Cerebellar nuclear complex (tissue), 1 donor: ENCODE data around the gene ELOB.

Experiments used
- DNase-seq, 2 experiments: peaks; one replicate each; lab custom pipeline; 2025; lab: John Stamatoyannopoulos, UW

Gene ELOB

DNA sequence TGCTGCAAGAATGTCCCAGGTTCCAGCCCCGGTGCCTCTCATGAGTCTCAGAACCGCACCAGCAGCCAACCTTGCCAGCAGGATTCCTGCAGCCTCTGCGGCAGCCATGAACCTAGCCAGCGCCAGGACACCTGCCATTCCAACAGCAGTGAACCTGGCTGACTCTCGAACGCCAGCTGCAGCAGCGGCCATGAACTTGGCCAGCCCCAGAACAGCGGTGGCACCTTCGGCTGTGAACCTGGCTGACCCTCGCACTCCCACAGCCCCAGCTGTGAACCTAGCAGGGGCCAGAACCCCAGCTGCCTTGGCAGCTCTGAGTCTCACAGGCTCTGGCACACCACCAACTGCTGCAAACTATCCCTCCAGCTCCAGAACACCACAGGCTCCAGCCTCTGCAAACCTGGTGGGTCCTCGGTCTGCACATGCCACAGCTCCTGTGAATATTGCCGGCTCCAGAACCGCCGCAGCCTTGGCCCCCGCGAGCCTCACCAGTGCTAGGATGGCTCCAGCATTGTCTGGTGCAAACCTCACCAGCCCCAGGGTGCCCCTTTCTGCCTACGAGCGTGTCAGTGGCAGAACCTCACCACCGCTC is 9.8 kb downstream of the ELOB start:
- DNase-seq, result no peak

DNA sequence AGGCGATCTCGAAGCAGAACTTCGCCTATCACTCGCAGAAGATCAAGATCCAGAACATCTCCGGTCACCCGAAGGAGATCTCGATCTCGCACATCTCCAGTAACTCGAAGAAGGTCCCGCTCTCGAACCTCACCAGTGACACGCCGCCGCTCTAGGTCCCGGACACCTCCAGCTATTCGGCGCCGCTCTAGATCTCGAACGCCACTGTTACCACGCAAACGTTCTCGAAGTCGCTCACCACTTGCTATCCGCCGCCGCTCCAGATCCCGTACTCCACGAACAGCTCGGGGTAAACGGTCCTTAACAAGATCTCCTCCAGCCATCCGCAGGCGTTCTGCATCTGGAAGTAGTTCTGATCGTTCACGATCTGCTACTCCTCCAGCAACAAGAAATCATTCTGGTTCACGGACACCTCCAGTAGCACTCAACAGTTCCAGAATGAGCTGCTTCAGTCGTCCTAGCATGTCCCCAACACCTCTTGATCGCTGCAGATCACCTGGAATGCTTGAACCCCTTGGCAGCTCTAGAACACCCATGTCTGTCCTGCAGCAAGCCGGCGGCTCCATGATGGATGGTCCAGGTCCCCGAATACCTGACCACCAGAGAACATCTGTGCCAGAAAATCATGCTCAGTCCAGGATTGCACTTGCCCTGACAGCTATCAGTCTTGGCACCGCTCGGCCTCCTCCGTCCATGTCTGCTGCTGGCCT is 10.5 kb downstream of the ELOB start:
- DNase-seq, result no peak

- no peak for DNase-seq
These were observed 11.3 kb downstream of the ELOB start for GRCh38 chr16:2765462-2766404.

- DNase-seq, result no peak
These were observed 12.4 kb downstream of the ELOB start for GRCh38 chr16:2764718-2765117.

DNA sequence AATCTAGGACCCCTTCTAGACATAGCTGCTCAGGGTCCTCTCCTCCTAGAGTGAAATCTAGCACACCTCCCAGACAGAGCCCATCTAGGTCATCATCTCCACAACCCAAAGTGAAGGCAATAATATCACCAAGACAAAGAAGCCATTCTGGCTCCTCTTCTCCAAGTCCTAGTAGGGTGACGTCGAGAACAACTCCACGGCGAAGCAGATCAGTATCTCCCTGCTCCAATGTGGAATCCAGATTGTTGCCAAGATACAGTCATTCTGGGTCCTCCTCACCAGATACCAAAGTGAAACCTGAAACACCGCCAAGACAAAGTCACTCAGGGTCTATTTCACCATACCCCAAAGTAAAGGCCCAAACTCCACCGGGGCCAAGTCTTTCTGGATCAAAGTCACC is 13.9 kb downstream of the ELOB start:
- no peak for DNase-seq

DNA sequence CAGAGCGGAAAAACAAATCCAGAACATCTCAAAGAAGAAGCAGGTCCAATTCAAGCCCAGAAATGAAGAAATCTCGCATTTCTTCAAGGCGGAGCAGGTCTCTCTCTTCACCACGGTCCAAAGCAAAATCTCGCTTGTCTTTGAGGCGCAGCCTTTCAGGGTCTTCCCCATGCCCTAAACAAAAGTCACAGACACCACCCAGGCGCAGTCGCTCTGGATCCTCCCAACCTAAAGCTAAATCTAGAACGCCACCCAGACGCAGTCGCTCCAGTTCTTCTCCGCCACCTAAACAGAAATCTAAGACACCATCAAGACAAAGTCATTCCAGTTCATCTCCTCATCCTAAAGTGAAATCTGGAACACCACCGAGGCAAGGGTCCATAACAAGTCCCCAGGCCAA is 14.4 kb downstream of the ELOB start:
- no peak for DNase-seq

GRCh38 chr16:2761886-2762583 is 15.0 kb downstream of the ELOB start:
- no peak for DNase-seq

DNA sequence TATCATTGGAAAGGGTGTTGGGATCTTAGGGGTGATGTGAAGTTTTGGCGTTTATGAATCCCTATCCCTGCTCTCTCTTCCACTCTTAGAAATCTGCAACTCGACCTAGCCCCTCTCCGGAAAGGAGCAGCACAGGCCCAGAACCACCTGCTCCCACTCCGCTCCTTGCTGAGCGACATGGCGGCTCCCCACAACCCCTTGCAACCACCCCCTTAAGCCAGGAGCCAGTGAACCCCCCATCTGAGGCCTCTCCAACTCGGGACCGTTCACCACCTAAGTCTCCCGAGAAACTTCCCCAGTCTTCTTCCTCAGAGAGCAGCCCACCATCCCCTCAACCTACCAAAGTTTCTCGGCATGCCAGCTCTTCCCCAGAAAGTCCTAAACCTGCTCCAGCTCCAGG is 15.6 kb downstream of the ELOB start:
- no peak for DNase-seq

DNA sequence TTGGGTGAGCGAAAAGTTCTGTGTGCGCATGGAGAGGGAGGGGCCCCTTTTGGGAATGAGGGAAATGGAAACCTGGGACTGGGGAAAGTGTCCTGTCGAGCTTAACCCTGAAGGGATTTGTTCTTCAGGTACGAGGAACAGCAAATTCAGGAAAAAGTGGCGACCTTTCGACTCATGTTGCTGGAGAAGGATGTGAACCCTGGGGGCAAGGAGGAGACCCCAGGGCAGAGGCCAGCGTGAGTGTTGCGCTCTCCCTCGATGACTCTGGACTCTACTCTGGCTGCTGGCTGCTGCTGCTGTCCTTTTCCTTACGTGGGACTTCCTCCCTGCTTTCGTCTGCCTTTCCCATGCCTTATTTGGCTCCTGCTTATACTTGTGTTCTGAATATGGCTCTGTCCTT is 19.7 kb downstream of the ELOB start:
- DNase-seq, result no peak

- DNase-seq, result no peak
These were observed 20.6 kb downstream of the ELOB start for GRCh38 chr16:2756288-2757015.

- DNase-seq, result no peak
These were observed 21.9 kb downstream of the ELOB start for GRCh38 chr16:2755158-2755557.

GRCh38 chr16:2753733-2754020 is 23.4 kb downstream of the ELOB start:
- no peak for DNase-seq

DNA sequence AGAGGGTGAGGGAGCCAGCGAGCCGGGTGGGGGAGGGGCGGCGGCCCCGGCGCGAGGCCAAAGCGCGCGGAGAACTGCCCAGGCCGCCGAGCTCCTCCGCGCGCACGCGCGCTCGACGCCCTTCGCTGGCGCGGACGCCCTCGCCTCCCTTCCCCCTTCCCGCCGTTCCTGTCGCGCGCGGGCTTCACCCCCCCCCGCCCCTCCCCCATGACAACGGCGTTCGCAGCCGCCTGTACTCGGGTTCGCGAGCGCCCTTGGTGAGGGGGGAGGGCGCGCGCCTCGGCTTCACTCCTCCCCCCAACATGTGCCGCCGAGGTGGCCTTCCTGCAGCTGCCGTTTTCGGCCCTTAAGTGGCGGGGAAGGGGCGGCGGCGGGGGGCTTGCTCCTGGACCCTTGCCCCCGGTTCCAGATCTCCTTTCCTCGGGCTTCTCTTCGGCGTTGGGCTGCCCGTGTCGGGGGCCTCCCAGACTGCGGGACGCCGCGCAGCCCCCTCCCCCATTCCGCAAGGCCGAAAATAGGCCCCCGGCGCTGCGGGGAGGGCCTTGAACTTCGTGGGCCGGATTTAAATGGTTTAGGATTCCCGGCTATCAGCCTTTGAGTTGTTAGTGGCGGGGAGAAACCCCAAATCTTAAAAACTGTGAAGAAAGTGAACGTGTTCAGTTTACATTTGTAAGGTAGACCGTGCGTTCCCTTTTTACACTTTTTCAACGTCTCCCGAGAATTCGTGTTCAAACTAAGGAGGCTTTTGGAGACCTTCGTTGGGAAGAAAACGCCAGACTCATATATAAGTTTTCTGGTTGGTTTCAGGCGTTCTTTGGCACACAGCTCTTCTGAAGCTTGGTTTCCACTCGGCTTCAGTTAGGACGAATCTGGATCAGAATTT is 24.0 kb downstream of the ELOB start:
- no peak for DNase-seq

- DNase-seq, result peak; percentile 53 to 70
These were observed 24.8 kb downstream of the ELOB start, which contains the start of gene SRRM2 for GRCh38 chr16:2752035-2752849. SRRM2 (plus strand) TSS chr16:2752638; CDS start chr16:2756365, 3,727 bp downstream.

DNA sequence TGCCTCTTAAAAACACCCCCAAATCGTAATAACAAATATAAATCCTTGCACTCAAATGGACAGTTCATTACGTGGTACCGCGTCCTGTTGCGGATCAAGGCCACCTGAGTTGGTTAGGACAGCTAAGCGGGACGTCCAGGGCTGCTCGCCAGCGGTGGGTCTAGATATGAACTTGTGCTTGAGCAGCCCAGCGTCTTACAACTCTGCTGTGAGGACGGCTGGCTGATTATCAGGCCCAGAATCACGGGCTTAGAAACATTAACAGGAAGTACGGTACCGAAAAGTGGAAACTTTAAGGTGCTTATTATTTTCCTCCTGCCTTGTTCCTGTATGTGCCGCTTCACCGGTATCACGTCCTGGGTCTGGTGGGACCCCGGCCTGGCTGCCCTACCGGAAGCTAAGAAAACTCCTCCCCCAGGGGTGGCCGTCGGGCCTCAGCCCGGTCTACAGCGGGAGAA is 25.5 kb downstream of the ELOB start:
- DNase-seq, result no peak

GRCh38 chr16:2749936-2750335 is 27.1 kb downstream of the ELOB start:
- DNase-seq, result no peak

- DNase-seq, result no peak
These were observed 27.6 kb downstream of the ELOB start for GRCh38 chr16:2749476-2749875.

DNA sequence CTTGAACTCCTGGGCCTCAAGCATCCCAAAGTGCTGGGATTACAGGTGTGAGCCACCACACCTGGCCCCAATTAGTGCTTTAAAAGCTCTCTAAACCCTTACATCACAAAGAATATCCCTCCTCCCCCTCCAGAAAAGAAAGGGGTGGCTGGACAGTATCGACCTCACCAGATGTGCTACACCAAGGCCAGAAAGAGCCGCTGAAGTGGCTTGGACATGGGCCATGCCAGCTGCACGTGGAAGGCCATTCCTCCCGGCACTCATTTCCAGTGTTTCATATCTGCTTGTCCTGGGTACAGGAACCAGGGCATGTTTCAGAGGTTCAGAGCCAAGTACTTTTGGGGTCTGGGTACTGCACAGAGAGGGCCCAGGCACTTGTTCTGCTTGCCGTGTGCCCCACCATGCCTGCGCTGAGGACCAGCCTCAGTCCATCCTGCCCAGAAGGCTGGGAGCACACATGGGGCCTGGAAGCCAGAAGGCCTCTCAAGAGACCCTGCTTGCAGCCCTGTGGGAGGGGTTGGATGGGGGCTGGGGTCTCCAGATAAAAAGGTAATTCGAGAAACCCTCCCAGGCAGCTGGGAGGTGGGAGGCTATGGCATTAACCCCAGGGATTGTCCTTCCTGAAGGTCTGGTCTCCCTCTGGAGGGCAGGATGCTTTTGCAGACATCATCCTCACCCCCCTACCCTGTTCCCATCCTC is 28.2 kb downstream of the ELOB start:
- DNase-seq, result no peak

DNA sequence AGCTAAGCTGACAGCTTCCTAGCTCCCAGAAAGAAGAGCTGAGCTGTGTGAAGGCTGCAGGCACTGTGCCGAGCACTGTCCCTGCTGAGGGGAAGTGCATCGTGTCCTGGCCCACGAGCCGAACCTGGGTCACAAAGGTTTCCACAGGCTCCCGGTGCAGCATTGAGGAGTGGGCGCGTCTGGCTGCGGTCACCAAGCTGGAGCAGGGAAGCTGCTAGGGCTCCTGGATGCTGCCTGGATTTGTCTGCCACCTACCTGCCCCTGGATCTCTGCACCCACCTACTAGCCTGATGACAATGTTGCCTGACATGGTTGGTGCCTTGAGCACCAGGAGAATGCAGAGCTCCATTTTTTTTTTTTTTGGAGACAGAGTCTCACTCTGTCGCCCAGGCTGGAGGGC is 31.1 kb downstream of the ELOB start:
- no peak for DNase-seq
